Stimulated activated CD4-positive, alpha-beta T cell treated with anti-CD3 and anti-CD28 coated beads, Interleukin-4, amount 100 ng/mL, for 24 hours (primary cell): ENCODE results near the gene KSR1.

Source experiments
- DNase-seq: peaks from one replicate; pipeline ENCODE4 v3.0.0-alpha.2; 2020

The KSR1 gene

GRCh38 chr17:27558341-27558740 is 102.1 kb downstream of the KSR1 start:
- no peak for DNase-seq

GRCh38 chr17:27558842-27559505 is 102.7 kb downstream of the KSR1 start:
- DNase-seq, result no peak

GRCh38 chr17:27559506-27560481 is 103.5 kb downstream of the KSR1 start:
- no peak for DNase-seq

GRCh38 chr17:27560668-27561067 is 104.4 kb downstream of the KSR1 start:
- no peak for DNase-seq

- DNase-seq, result no peak
Measured at GRCh38 chr17:27562777-27563455, 106.7 kb downstream of the KSR1 start.

GRCh38 chr17:27563532-27563931 is 107.3 kb downstream of the KSR1 start:
- no peak for DNase-seq

- no peak for DNase-seq
Measured at GRCh38 chr17:27564463-27564862, 108.2 kb downstream of the KSR1 start.

GRCh38 chr17:27565874-27566670 is 109.8 kb downstream of the KSR1 start:
- DNase-seq, result peak; percentile 55

- no peak for DNase-seq
Measured at GRCh38 chr17:27566671-27567562, 110.7 kb downstream of the KSR1 start.

GRCh38 chr17:27567563-27567859 is 111.3 kb downstream of the KSR1 start:
- no peak for DNase-seq

GRCh38 chr17:27568216-27568615 is 112.0 kb downstream of the KSR1 start:
- DNase-seq, result no peak

- DNase-seq, result no peak
Measured at GRCh38 chr17:27568811-27569210, 112.6 kb downstream of the KSR1 start.

- DNase-seq, result peak; percentile 61
Measured at GRCh38 chr17:27569257-27569722, 113.0 kb downstream of the KSR1 start.

- no peak for DNase-seq
Measured at GRCh38 chr17:27569884-27570577, 113.8 kb downstream of the KSR1 start.

- no peak for DNase-seq
Measured at GRCh38 chr17:27570578-27570914, 114.3 kb downstream of the KSR1 start.

GRCh38 chr17:27571563-27572352 is 115.5 kb downstream of the KSR1 start:
- DNase-seq, result no peak

GRCh38 chr17:27572665-27573064 is 116.4 kb downstream of the KSR1 start:
- peak; percentile 76 for DNase-seq

- DNase-seq, result no peak
Measured at GRCh38 chr17:27573548-27573947, 117.3 kb downstream of the KSR1 start.

GRCh38 chr17:27573971-27574525 is 117.8 kb downstream of the KSR1 start:
- DNase-seq, result no peak
